Upper lobe of left lung (tissue), 6 donors: ENCODE data around the gene KRTAP10-8. TPM values are rescaled to one million over a fixed set of nuclear protein-coding genes. Genes with fewer than 3 reads are reported as not detected.
"Not testable (repeated sequence)": the region's sequence is repeated elsewhere in the genome, so short reads cannot be mapped to it uniquely, and the experiment has no call there.

Experiments used
- ATAC-seq, 2 donors: fragments of 200-7000 bp; cut with Tn5 transposase; one replicate each; pipeline ENCODE4 v1.9.1; 2022; ENCODE audit warnings: mild to moderate bottlenecking in 2 of 2, moderate library complexity in 2 of 2; ENCODE audit not compliant: low FRiP score in 2 of 2
- DNase-seq, 2 donors: peaks; one replicate each; pipeline ENCODE4 v3.0.0-alpha.2; 2019 to 2020
- H3K27ac ChIP-seq, 4 donors: fragments of 200-600 bp; sonication (generic); one replicate each; pipeline ENCODE4 v1.5.1; 2016 to 2019
- H3K27me3 ChIP-seq, 4 donors: fragments of 200-600 bp; sonication (generic); one replicate each; pipeline ENCODE4 v1.5.1; 2017 to 2019
- H3K36me3 ChIP-seq, 4 donors: fragments of 200-600 bp; sonication (generic); one replicate each; pipeline ENCODE4 v1.5.1; 2016 to 2019
- H3K4me1 ChIP-seq, 4 donors: fragments of 200-600 bp; sonication (generic); one replicate each; pipeline ENCODE4 v1.5.1; 2018 to 2019
- H3K4me3 ChIP-seq, 4 donors: fragments of 200-600 bp; sonication (generic); one replicate each; pipeline ENCODE4 v1.5.1; 2017 to 2019; ENCODE audit warnings: mild to moderate bottlenecking in 2 of 4, moderate library complexity in 1 of 4
- H3K9me3 ChIP-seq, 4 donors: fragments of 200-600 bp; sonication (generic); one replicate each; pipeline ENCODE4 v1.5.1; 2018 to 2019
- EP300 ChIP-seq, 4 donors: sonication (generic); formaldehyde crosslinking; IDR thresholded peaks; one replicate each; pipeline ENCODE4 v1.5.1; 2017; ENCODE audit warnings: antibody characterized with exemption in 4 of 4, control low read depth in 2 of 4
- POLR2A ChIP-seq, 4 donors: fragments of 450-650 bp; IDR thresholded peaks; one replicate each; pipeline ENCODE4 v1.5.1; 2016 to 2017; ENCODE audit warnings: antibody characterized with exemption in 4 of 4, mild to moderate bottlenecking in 2 of 4
- POLR2AphosphoS5 ChIP-seq, 2 donors: sonication (generic); formaldehyde crosslinking; IDR thresholded peaks; one replicate each; pipeline ENCODE4 v1.5.1; 2017; ENCODE audit warnings: antibody characterized with exemption in 2 of 2
- WGBS, 2 donors: methylation state at CpG; one replicate each; pipeline ENCODE4 v1.1.5; 2017 to 2018; 5-methylcytosine and 5-hydroxymethylcytosine counted together
- total RNA-seq, 6 donors: library from RNA; depleted of rRNA in 4 of 6; stranded (reverse); fragments of >200 nt in 4 of 6; gene quantifications; one replicate each; pipeline versions ENCODE4 v1.1.0 to v1.2.1, GENCODE V29; 2016 to 2021
- TF ChIP-seq, protein P1 (sequence below), 6 experiments: fragments of 450-650 bp in 4 of 6; fragments of 200-600 bp in 2 of 6; sonication (generic) in 2 of 6; IDR thresholded peaks; one replicate each; pipeline ENCODE4 v1.5.1; 2016 to 2019; ENCODE audit warnings: antibody characterized with exemption in 6 of 6
- donor health status: DM: no; HTN: no; CAD: no; lungs with moderate emphysema.
- donor health status: DM: no; HTN: yes; CAD: no; lungs with severe emphysema.

Gene KRTAP10-8
- total RNA-seq, 6 donors from 2014 or later: not detected

DNA sequence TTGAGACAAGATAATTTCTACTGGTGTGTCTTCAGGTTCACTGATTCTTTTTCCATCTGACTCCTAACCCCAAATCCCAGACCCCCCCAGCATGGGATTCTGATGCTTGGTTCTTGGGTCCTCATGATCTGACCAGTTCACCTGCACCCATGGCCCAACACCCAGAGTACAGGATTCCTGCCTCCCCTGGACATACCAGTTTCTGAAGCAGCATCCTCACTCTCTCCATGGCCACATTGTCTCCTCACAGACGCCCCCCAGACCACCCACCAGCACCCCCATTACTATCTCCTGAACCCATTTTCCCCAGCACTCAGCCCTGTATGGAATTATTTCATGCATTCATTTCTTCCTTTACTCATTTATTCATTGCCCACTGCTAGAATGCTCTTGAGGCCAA, 45.0 kb downstream of the KRTAP10-8 start:
- no peak overlapping the region for H3K4me3 ChIP-seq
- no peaks in the 10 kb centered on the region for H3K4me1 ChIP-seq
- TF ChIP-seq POLR2A (IDR thresholded peaks at IDR 0.05): no peak
- H3K27me3 ChIP-seq: peaks cover 0 to 5% (median 0%) of the 10 kb centered on the region in 4 donors
- 35 to 42% methylated on average over 1 of the region's 1 CpG for WGBS, 2 donors
- ATAC-seq (no peak), DNase-seq (no peak)
- H3K9me3 ChIP-seq: peaks cover 0 to 6% (median 0%) of the 10 kb centered on the region in 4 donors
- H3K27ac ChIP-seq: peak overlapping the region in 3 of 4 donors; percentile 36 to 65 (median 40)
- H3K36me3 ChIP-seq: no peaks in the 10 kb centered on the region

DNA sequence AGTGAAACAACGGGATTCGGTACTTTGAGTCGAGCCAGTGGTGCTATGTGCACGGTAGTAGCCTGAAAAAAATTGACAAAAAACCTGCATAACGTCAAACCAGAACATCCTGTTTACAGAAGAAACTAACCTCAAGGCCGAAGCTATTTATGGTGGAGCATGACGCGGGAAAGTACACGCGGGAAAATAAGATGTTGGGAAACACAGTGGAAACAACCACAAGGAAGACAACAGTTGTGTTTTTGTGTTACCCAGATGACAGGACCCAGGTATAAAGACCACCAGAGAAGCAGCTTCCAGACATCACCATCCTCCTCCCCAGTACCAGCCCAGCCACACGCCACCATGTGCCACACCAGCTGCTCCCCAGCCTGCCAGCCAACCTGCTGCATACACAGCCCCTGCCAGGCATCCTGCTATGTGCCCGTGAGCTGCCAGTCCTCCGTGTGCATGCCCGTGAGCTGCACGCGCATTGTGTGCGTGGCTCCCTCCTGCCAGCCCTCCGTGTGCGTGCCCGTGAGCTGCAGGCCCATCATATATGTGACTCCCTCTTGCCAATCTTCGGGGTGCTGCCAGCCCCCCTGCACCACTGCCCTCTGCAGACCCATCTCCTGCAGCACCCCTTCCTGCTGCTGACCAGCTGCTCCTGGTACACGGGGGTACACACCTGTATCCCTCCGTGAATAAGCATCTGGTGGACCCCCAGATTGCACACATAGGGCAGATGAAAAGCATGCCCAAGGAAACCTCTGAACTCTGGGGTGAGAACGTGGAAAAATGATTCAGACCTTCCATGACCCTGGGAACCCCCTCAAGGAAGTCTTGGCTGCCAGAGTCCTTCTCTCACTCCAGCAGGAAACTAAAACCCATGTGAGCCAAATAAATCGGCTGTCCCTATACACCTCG, 46.0 kb downstream of the KRTAP10-8 start, which contains the start of gene KRTAP12-3:
Gene KRTAP12-3, plus strand, starts transcription at position 298 of the 906 bp plus-strand sequence. Its CDS starts 48 bp downstream, at position 346.
- 61 to 63% methylated on average over 23 of the region's 26 CpGs for WGBS, 2 donors
- Histone ChIP-seq H3K9me3 (peaks cover 0 to 6% (median 0%) of the 10 kb centered on the region in 4 donors), H3K36me3 (no peaks in the 10 kb centered on the region), H3K4me3 (no peak within 1 kb of the TSS), H3K27ac (peak within 1 kb of the TSS in 3 of 4 donors; percentile 40 to 65 (median 40)), H3K4me1 (no peaks in the 10 kb centered on the region), H3K27me3 (peaks cover 0 to 5% (median 0%) of the 10 kb centered on the region in 4 donors)
- TF ChIP-seq POLR2A (IDR thresholded peaks at IDR 0.05) (no peak), EP300 (IDR thresholded peaks at IDR 0.05) (peak in 1 of 4 donors; percentile 63)
- ATAC-seq: peak; percentile 15 to 61
- DNase-seq: peak in 1 of 2 donors; percentile 69

DNA sequence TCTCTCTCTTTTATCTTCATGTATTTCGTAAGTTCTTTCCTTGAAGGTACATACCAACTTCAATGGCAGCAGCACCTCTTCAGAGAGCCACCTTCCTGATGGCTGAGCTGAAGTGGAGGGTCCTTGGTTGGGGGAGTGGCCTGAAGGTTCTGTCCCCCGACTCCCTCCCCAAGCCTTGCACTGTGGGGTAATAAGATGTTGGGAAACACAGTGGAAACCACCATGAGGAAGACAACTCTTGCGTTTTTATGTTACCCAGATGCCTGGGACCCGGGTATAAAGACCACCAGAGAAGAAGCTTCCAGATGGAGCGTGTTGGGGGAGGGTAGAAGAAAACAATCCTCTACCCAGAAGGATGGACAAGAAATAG, 46.6 kb downstream of the KRTAP10-8 start:
- Histone ChIP-seq H3K4me1 (no peaks in the 10 kb centered on the region), H3K27ac (peak overlapping the region in 1 of 4 donors; percentile 27), H3K27me3 (peaks cover 0 to 5% (median 0%) of the 10 kb centered on the region in 4 donors), H3K4me3 (no peak overlapping the region), H3K9me3 (peaks cover 0 to 6% (median 0%) of the 10 kb centered on the region in 4 donors), H3K36me3 (no peaks in the 10 kb centered on the region)
- no peak for ATAC-seq
- TF ChIP-seq POLR2AphosphoS5 (IDR thresholded peaks at IDR 0.05) (no peak), EP300 (IDR thresholded peaks at IDR 0.05) (no peak), POLR2A (IDR thresholded peaks at IDR 0.05) (no peak)
- TF ChIP-seq, protein P1, sequence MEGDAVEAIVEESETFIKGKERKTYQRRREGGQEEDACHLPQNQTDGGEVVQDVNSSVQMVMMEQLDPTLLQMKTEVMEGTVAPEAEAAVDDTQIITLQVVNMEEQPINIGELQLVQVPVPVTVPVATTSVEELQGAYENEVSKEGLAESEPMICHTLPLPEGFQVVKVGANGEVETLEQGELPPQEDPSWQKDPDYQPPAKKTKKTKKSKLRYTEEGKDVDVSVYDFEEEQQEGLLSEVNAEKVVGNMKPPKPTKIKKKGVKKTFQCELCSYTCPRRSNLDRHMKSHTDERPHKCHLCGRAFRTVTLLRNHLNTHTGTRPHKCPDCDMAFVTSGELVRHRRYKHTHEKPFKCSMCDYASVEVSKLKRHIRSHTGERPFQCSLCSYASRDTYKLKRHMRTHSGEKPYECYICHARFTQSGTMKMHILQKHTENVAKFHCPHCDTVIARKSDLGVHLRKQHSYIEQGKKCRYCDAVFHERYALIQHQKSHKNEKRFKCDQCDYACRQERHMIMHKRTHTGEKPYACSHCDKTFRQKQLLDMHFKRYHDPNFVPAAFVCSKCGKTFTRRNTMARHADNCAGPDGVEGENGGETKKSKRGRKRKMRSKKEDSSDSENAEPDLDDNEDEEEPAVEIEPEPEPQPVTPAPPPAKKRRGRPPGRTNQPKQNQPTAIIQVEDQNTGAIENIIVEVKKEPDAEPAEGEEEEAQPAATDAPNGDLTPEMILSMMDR (IDR thresholded peaks at IDR 0.05): no peak
- WGBS, 2 donors: 77 to 82% methylated on average over 5 of the region's 5 CpGs
- DNase-seq: no peak

DNA sequence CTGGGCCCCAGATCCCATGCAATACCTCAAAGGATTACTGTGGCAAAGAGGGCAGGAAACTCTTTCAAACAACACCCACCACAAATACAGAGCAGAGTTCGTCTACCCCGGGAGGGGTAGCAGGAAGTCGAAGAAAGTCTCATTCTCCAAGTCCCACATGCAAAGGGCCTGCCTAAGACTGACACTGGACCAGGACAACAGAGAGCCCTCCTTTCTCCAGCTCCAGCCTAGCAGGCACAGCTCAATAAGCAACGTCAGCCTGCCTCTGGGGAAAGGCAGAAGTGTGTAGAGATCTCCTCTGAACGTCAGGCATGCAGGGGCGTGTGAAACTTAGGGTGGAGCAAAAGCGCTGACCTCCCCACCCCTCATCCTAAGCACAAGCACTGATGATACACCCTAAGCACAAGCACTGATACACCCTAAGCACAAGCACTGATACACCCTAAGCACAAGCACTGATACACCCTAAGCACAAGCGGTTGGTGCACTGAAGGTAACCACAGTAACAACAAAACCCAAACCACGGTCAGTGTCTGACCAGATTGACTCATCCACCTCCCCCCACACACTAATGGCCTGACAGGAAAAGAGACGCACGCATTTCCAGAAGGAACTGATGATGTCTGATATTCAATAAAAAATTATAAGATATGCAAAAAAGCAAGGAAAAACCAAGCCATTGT, 47.2 kb downstream of the KRTAP10-8 start:
- TF ChIP-seq EP300 (IDR thresholded peaks at IDR 0.05) (no peak), POLR2AphosphoS5 (IDR thresholded peaks at IDR 0.05) (no peak), POLR2A (IDR thresholded peaks at IDR 0.05) (no peak)
- TF ChIP-seq, protein P1 (IDR thresholded peaks at IDR 0.05): no peak
- Histone ChIP-seq H3K4me1 (no peaks in the 10 kb centered on the region), H3K27me3 (peaks cover 0 to 5% (median 0%) of the 10 kb centered on the region in 4 donors), H3K9me3 (peaks cover 0 to 6% (median 0%) of the 10 kb centered on the region in 4 donors), H3K36me3 (no peaks in the 10 kb centered on the region), H3K4me3 (no peak overlapping the region), H3K27ac (peak overlapping the region in 1 of 4 donors; percentile 27)
- ATAC-seq (peak in 1 of 2 donors; percentile 21), DNase-seq (no peak)
- 45 to 59% methylated on average over 10 of the region's 11 CpGs for WGBS, 2 donors

DNA sequence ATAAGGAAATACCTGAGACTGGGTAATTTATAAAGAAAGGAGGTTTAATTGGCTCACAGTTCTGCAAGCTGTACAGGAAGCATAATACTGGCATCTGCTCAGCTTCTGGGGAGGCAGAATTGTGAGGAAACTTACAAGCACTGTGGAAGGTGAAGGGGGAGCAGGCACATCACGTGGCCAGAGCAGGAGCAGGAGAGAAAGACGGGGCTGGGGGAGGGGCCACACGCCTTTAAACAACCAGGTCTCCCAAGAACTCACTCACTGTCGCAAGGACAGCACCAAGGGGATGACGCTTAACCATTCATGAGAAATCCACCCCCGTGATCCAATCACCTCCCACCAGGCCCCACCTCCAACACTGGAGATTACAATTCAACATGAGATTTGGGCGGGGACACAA, 49.7 kb downstream of the KRTAP10-8 start:
- not testable (repeated sequence) for H3K36me3 ChIP-seq, H3K27me3 ChIP-seq, ATAC-seq, H3K9me3 ChIP-seq, H3K4me1 ChIP-seq, DNase-seq, H3K4me3 ChIP-seq, H3K27ac ChIP-seq
- 62 to 64% methylated on average over 7 of the region's 7 CpGs for WGBS, 2 donors

Other genes starting within 250 kb of the KRTAP10-8 start
- gene LRRC3, start 156.6 kb upstream of the KRTAP10-8 start, total RNA-seq: 10 to 100 TPM in 1 of 6 donors, 1 to 10 TPM in 5; 3.1 to 11.5 (median 4.6) TPM
- gene KRTAP10-1, start 71.9 kb upstream of the KRTAP10-8 start, total RNA-seq: not detected
- gene KRTAP10-2, start 60.6 kb upstream of the KRTAP10-8 start, total RNA-seq: not detected
- gene KRTAP10-3, start 53.3 kb upstream of the KRTAP10-8 start, total RNA-seq: not detected
- not detected for gene KRTAP10-4, start 38.4 kb upstream of the KRTAP10-8 start, total RNA-seq
- gene KRTAP10-5, start 31.5 kb upstream of the KRTAP10-8 start, total RNA-seq: not detected
- not detected for gene KRTAP10-6, start 19.6 kb upstream of the KRTAP10-8 start, total RNA-seq
- gene KRTAP10-7, start 11.5 kb upstream of the KRTAP10-8 start, total RNA-seq: not detected
- not detected for gene KRTAP10-9, start 15.0 kb downstream of the KRTAP10-8 start, total RNA-seq
- gene KRTAP10-10, start 25.3 kb downstream of the KRTAP10-8 start, total RNA-seq: not detected
- not detected for gene KRTAP10-11, start 34.3 kb downstream of the KRTAP10-8 start, total RNA-seq
- not detected for gene KRTAP12-4, start 42.6 kb downstream of the KRTAP10-8 start, total RNA-seq
- not detected for gene KRTAP12-3, start 45.9 kb downstream of the KRTAP10-8 start, total RNA-seq
- not detected for gene KRTAP12-2, start 54.8 kb downstream of the KRTAP10-8 start, total RNA-seq
- gene KRTAP12-1, start 70.1 kb downstream of the KRTAP10-8 start, total RNA-seq: not detected
- gene KRTAP10-12, start 85.1 kb downstream of the KRTAP10-8 start, total RNA-seq: not detected
- gene TSPEAR, start 99.5 kb downstream of the KRTAP10-8 start, total RNA-seq: under 1 TPM in 2 of 6 donors, not detected in 4; 0.14 to 0.17 TPM
- 100 to 1,000 TPM in 1 of 6 donors, 10 to 100 TPM in 5; 74.4 to 218 (median 80.1) TPM for gene UBE2G2, start 189.7 kb downstream of the KRTAP10-8 start, total RNA-seq
- 10 to 100 TPM; 46.1 to 97.6 (median 73.2) TPM for gene SUMO3, start 206.0 kb downstream of the KRTAP10-8 start, total RNA-seq